RWPE1 (cell line): Measurements from ENCODE around the gene CCRL2.

ENCODE experiments used
- CTCF ChIA-PET: fragments of 350-600 bp; sonication (Branson Sonifier 250); formaldehyde crosslinking; extraction: SDS; loops from one replicate; lab custom pipeline; 2021; lab: Yijun Ruan, JAX
- POLR2A ChIA-PET: fragments of 400-600 bp; formaldehyde crosslinking; extraction: SDS; loops from one replicate; lab custom pipeline; 2020; ENCODE audit warnings: antibody characterized with exemption; ENCODE audit not compliant: low non-redundant PET; lab: Yijun Ruan, JAX
- DNase-seq: peaks from one replicate; pipeline ENCODE4 v3.0.0; 2012; ENCODE audit warnings: low spot score
- H3K27ac ChIP-seq: fragments of 450-650 bp; 2 replicates; pipeline ENCODE4 v1.5.1; 2017
- TF ChIP-seq, protein P1 (sequence below): fragments of 450-650 bp; conservative IDR thresholded peaks from 2 replicates; pipeline ENCODE4 v1.5.1; 2017; ENCODE audit warnings: low read depth, mild to moderate bottlenecking

Gene CCRL2

GRCh38 chr3:46410669-46411068 is 3.6 kb downstream of the CCRL2 start:
- H3K27ac ChIP-seq: no peak overlapping the region
- DNase-seq: no peak
- ChIA-PET CTCF (no interaction called here), POLR2A (no interaction called here)
- TF ChIP-seq, protein P1, sequence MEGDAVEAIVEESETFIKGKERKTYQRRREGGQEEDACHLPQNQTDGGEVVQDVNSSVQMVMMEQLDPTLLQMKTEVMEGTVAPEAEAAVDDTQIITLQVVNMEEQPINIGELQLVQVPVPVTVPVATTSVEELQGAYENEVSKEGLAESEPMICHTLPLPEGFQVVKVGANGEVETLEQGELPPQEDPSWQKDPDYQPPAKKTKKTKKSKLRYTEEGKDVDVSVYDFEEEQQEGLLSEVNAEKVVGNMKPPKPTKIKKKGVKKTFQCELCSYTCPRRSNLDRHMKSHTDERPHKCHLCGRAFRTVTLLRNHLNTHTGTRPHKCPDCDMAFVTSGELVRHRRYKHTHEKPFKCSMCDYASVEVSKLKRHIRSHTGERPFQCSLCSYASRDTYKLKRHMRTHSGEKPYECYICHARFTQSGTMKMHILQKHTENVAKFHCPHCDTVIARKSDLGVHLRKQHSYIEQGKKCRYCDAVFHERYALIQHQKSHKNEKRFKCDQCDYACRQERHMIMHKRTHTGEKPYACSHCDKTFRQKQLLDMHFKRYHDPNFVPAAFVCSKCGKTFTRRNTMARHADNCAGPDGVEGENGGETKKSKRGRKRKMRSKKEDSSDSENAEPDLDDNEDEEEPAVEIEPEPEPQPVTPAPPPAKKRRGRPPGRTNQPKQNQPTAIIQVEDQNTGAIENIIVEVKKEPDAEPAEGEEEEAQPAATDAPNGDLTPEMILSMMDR: no peak

DNA sequence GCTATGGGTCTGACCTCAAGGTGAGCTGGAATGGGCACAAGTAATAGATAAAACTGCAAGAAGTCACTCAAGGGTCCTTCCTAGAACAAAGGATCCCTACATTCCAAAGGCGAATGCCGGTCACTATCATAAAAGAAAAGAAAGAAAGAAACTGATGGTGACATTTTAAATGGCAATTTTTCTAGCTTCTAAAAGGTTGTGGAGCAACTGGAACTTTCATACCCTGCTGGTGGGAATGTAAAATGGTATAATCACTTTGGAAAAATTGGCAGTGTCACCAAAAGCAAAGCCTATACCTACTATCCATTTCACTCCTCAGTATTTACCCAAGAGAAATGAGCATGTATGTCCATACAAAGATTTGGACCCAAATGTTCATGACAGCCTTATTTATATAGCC is 4.2 kb downstream of the CCRL2 start:
- POLR2A ChIA-PET: no interaction called here
- H3K27ac ChIP-seq: no peak overlapping the region
- CTCF ChIA-PET: no interaction called here
- DNase-seq: no peak
- TF ChIP-seq, protein P1: no peak

GRCh38 chr3:46412786-46413298 is 5.8 kb downstream of the CCRL2 start:
- ChIA-PET CTCF (no interaction called here), POLR2A (no interaction called here)
- DNase-seq: no peak
- H3K27ac ChIP-seq: no peak overlapping the region
- TF ChIP-seq, protein P1: no peak

GRCh38 chr3:46413951-46414350 is 6.9 kb downstream of the CCRL2 start:
- H3K27ac ChIP-seq: no peak overlapping the region
- POLR2A ChIA-PET: no interaction called here
- CTCF ChIA-PET: no interaction called here
- DNase-seq: no peak
- TF ChIP-seq, protein P1: no peak

GRCh38 chr3:46414739-46415138 is 7.7 kb downstream of the CCRL2 start:
- ChIA-PET POLR2A (no interaction called here), CTCF (no interaction called here)
- H3K27ac ChIP-seq: no peak overlapping the region
- no peak for DNase-seq
- TF ChIP-seq, protein P1: no peak

DNA sequence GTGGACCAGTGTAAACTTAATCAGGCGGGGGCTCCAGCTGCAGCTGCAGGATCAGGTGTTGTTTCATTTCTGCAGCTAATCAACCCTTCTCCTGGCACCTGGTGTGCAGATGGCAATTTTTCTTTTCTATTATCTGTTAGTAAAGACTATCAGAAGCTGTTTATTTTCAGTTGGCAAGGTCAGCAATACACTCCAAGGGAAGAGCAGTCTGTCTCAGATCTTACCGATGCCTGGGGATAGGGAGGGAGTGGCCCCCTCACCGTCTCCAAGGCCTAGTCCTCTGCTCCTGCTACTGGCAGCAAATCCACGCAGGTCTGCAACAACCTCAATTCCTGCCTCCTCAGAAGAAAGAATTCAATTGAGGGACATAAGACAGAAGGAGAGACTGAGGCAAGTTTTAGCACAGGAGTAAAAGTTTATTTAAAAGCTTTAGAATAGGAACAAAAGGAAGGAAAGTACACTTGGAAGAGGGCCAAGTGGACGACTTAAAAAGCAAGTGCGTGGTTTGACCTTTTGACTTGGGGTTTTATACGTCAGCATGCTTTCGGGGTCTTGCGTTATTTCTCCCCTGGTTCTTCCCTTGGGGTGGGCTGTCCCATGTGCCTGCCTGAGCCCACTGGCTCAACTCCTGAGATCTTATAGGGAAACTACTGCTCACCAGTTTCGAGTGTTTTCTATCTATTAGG is 9.2 kb downstream of the CCRL2 start:
- POLR2A ChIA-PET: no interaction called here
- TF ChIP-seq, protein P1: no peak
- CTCF ChIA-PET: no interaction called here

More for the DNA sequence above, 9.2 kb downstream of the CCRL2 start:
- no peak overlapping the region for H3K27ac ChIP-seq
- DNase-seq: no peak
